HUES48 (cell line): Measurements from ENCODE around the gene E2F3.
"Not testable (repeated sequence)": the region's sequence is repeated elsewhere in the genome, so short reads cannot be mapped to it uniquely, and the experiment has no call there.

Experiments used
- H3K27ac ChIP-seq: one replicate; pipeline ENCODE4 v1.7.0; 2013; ENCODE audit warnings: low read depth, low read length, inconsistent platforms
- H3K27me3 ChIP-seq: 2 replicates; pipeline ENCODE4 v1.6.1; 2013; ENCODE audit warnings: mild to moderate bottlenecking, low read length; ENCODE audit not compliant: control insufficient read depth, insufficient read depth
- H3K36me3 ChIP-seq: 2 replicates; pipeline ENCODE4 v1.6.1; 2013; ENCODE audit warnings: low read length; ENCODE audit not compliant: control insufficient read depth, insufficient read depth
- H3K4me1 ChIP-seq: 2 replicates; pipeline ENCODE4 v1.6.1; 2013; ENCODE audit warnings: mild to moderate bottlenecking, low read length; ENCODE audit not compliant: control insufficient read depth, insufficient read depth
- H3K4me3 ChIP-seq: 2 replicates; pipeline ENCODE4 v1.5.1; 2013; ENCODE audit warnings: mild to moderate bottlenecking, low read depth, low read length
- H3K9ac ChIP-seq: 2 replicates; pipeline ENCODE4 v1.6.1; 2013; ENCODE audit warnings: mild to moderate bottlenecking, low read depth, low read length, moderate library complexity
- H3K9me3 ChIP-seq: 2 replicates; pipeline ENCODE4 v1.6.1; 2013; ENCODE audit warnings: low read length; ENCODE audit not compliant: control insufficient read depth, insufficient read depth

Gene E2F3

DNA sequence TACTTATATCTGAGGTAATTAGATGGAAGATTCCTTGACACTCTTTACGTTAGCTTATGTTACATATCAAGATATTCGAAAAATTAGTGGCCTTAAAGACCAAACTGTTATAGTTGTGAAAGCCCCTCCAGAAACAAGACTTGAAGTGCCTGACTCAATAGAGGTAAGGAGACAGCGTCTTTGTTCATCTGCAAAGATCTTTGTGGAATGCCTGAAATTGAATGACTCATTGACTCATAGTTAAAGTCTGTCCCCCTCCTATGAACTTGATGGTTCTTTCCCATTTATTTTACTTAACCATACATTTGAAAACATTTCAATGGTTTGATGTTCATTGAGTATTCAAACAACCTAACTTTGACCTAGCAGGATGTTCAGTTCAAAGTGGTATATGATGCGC is 85.0 kb downstream of the E2F3 start:
- Histone ChIP-seq H3K27me3 (no peaks in the 10 kb centered on the region), H3K9me3 (no peaks in the 10 kb centered on the region), H3K27ac (no peak overlapping the region), H3K36me3 (peaks cover 95% of the 10 kb centered on the region), H3K9ac (no peak overlapping the region), H3K4me3 (no peak overlapping the region), H3K4me1 (peaks cover 9% of the 10 kb centered on the region; the same call in 1 of the 2 replicates)

- H3K9me3 ChIP-seq: no peaks in the 10 kb centered on the region
- no peak overlapping the region for H3K27ac ChIP-seq
- H3K9ac ChIP-seq: no peak overlapping the region
- no peak overlapping the region for H3K4me3 ChIP-seq
- H3K36me3 ChIP-seq: peaks cover 94% of the 10 kb centered on the region
- peaks cover 9% of the 10 kb centered on the region; the same call in 1 of the 2 replicates for H3K4me1 ChIP-seq
- no peaks in the 10 kb centered on the region for H3K27me3 ChIP-seq
These were observed 86.1 kb downstream of the E2F3 start for GRCh38 chr6:20487669-20488375.

DNA sequence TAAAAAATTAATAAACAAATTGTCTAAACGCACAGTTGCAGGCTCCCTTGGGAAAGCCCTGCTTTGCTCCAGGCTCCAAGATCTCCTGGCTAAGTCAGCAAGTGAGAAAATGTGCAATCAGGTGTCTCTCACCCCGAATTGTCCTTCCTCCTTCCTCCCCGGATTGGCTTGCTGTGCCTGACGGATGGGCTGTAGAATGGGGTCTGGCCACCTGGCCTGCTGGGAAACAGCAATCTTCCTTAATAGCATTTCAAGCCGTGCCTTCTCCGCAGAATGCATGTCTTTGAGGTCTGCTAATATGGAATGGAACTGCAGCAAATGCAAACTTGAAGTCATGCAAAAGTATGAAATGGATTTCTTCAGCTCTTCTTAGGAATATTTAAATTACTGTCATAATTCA is 88.9 kb downstream of the E2F3 start:
- Histone ChIP-seq H3K9me3 (no peaks in the 10 kb centered on the region), H3K9ac (no peak overlapping the region), H3K4me1 (no peaks in the 10 kb centered on the region), H3K27me3 (no peaks in the 10 kb centered on the region), H3K27ac (no peak overlapping the region), H3K4me3 (no peak overlapping the region), H3K36me3 (peaks cover 71% of the 10 kb centered on the region)

GRCh38 chr6:20492099-20492498 is 90.4 kb downstream of the E2F3 start:
- H3K9me3 ChIP-seq: no peaks in the 10 kb centered on the region
- H3K27me3 ChIP-seq: no peaks in the 10 kb centered on the region
- no peaks in the 10 kb centered on the region for H3K4me1 ChIP-seq
- H3K4me3 ChIP-seq: no peak overlapping the region
- H3K27ac ChIP-seq: no peak overlapping the region
- H3K36me3 ChIP-seq: peaks cover 58% of the 10 kb centered on the region
- H3K9ac ChIP-seq: no peak overlapping the region

DNA sequence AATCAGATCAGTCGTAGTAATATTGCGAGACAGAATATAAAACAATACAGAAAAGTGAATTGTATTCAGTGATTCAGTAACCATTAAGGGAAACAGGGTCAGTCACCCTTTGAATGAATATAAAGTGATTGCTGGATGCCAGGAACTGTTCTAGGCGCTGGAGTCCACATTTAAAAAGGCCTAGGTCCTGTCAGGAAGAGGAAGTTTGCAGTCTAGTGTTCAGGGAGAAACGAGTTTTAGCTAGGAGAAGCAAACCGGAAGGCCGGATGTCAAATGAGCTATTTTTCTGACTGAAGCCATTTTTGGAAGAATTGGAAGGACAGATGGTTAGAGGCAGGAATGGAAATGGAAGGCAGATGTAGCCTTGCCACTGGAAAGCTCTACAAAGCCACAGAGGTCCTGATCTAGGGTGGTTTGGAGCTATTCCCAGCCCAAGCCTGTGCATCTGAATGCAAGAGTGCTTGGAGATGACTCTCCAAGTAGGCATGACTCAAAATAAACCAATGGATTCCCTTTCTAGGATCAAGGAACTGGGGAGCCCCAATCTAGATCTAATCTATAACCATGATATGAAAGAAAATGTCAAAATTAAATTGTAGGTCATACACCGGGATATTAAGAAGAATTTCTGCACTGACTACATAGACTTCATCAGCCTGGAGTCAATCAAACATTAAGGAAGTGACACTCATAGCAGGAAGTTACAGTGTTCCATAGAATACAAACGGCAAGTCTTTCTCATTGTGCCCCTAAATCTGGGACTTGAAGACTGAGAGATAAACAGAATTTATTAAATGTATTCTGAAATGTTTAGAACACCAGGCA is 95.7 kb downstream of the E2F3 start:
- no peak overlapping the region for H3K27ac ChIP-seq
- H3K4me1 ChIP-seq: no peaks in the 10 kb centered on the region
- no peak overlapping the region for H3K4me3 ChIP-seq
- H3K27me3 ChIP-seq: no peaks in the 10 kb centered on the region
- H3K36me3 ChIP-seq: peaks cover 7% of the 10 kb centered on the region; the same call in 1 of the 2 replicates
- H3K9ac ChIP-seq: no peak overlapping the region
- H3K9me3 ChIP-seq: no peaks in the 10 kb centered on the region

- Histone ChIP-seq H3K4me1 (no peaks in the 10 kb centered on the region), H3K9me3 (no peaks in the 10 kb centered on the region), H3K36me3 (0 out of 2 replicates have a peak, but pooled peaks cover under 1% of the 10 kb centered on the region), H3K4me3 (no peak overlapping the region), H3K27ac (no peak overlapping the region), H3K9ac (no peak overlapping the region), H3K27me3 (no peaks in the 10 kb centered on the region)
These were observed 96.3 kb downstream of the E2F3 start for GRCh38 chr6:20498041-20498385.

- Histone ChIP-seq H3K9ac (no peak overlapping the region), H3K4me1 (peaks cover 11% of the 10 kb centered on the region; the same call in 1 of the 2 replicates), H3K36me3 (no peaks in the 10 kb centered on the region), H3K4me3 (no peak overlapping the region), H3K9me3 (no peaks in the 10 kb centered on the region), H3K27me3 (no peaks in the 10 kb centered on the region), H3K27ac (no peak overlapping the region)
These were observed 107.5 kb downstream of the E2F3 start for GRCh38 chr6:20509212-20509611.

- Histone ChIP-seq H3K4me1 (peaks cover 13% of the 10 kb centered on the region; the same call in 1 of the 2 replicates), H3K4me3 (no peak overlapping the region), H3K9ac (no peak overlapping the region), H3K27ac (no peak overlapping the region), H3K36me3 (no peaks in the 10 kb centered on the region), H3K27me3 (no peaks in the 10 kb centered on the region), H3K9me3 (no peaks in the 10 kb centered on the region)
These were observed 110.2 kb downstream of the E2F3 start for GRCh38 chr6:20511852-20512251.

DNA sequence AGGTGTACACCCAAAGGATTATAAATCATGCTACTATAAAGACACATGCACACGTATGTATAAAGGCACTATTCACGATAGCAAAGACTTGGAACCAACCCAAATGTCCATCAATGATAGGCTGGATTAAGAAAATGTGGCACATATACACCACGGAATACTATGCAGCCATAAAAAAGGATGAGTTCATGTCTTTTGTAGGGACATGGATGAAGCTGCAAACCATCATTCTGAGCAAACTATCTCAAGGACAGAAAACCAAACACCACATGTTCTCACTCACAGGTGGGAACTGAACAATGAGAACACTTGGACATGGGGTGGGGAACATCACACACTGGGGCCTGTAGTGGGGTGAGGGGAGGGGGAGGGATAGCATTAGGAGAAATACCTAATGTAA is 123.5 kb downstream of the E2F3 start:
- H3K9me3 ChIP-seq, H3K4me3 ChIP-seq, H3K36me3 ChIP-seq, H3K9ac ChIP-seq, H3K27me3 ChIP-seq, H3K27ac ChIP-seq: not testable (repeated sequence)
- peaks cover 12% of the 10 kb centered on the region for H3K4me1 ChIP-seq

- H3K36me3 ChIP-seq, H3K4me3 ChIP-seq, H3K9me3 ChIP-seq, H3K27ac ChIP-seq, H3K9ac ChIP-seq, H3K27me3 ChIP-seq: not testable (repeated sequence)
- H3K4me1 ChIP-seq: peaks cover 11% of the 10 kb centered on the region
These were observed 127.4 kb downstream of the E2F3 start for GRCh38 chr6:20529086-20529448.

DNA sequence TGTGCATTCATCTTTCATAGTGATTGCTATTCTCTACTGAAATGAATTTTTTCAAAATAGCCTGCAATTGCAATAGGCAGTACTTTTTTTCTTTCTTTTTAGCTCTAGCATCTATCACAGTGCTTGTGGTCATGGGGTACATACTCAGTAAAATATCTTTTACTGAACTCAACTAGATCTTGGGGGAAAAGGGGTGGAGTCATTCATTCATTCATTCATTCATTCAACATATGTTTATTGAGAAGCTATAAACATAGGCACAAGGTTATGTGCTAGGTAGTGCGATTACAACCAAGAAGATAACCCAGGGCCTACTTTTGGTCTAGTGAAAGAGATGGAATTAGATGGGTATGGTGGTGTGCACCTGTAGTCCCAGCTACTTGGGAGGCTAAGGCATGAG is 131.2 kb downstream of the E2F3 start:
- H3K9ac ChIP-seq: no peak overlapping the region
- H3K27ac ChIP-seq: no peak overlapping the region
- H3K36me3 ChIP-seq: no peaks in the 10 kb centered on the region
- no peak overlapping the region for H3K4me3 ChIP-seq
- no peaks in the 10 kb centered on the region for H3K9me3 ChIP-seq
- H3K27me3 ChIP-seq: no peaks in the 10 kb centered on the region
- peaks cover 8% of the 10 kb centered on the region for H3K4me1 ChIP-seq
